HG03135 (cell line): ENCODE measurements around the gene PARD3.
"Not testable (repeated sequence)": the region's sequence is repeated elsewhere in the genome, so short reads cannot be mapped to it uniquely, and the experiment has no call there.

Source experiments
- ATAC-seq: cut with Tn5 transposase; IDR thresholded peaks from one replicate; pipeline ENCODE4 v1.9.1; 2021; ENCODE audit warnings: mild to moderate bottlenecking, moderate library complexity; ENCODE audit not compliant: unreplicated experiment

Gene PARD3

DNA sequence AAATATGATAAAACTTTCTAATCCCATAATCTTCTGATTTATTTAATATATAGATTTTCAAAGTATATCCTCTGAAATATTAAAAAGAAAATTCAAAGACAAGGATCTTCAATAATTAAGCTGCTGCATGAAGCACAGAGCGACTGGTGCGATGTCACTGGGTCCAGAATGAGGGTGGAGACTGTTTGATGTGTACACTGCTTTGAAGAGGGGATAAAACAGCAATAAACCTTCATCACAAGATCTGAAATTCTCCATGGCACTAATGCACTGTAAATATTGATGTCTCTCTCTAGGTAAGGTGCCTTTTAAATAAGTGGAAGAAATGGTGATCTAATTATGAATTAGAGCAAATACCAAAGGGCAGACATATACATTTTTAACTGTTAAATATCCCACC, 337.8 kb downstream of the PARD3 start:
- ATAC-seq: no peak

DNA sequence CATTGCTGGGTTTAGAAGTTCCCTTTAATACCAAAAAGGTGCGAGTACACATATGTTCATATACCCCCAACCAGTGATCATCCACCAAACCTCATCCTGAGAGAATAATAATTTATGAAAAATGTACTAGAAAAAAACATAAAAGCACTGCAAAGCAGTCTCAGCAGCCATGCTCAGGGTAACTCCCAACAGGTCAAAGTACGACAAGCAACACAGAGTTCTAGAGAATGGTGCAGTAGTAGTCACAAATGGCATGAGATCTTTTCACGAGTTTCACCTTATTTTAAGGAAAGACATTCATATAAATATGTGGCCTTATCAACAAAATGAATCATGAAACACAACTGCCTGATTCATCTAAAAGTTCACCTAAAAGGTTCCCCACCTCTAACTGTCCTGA, 338.5 kb downstream of the PARD3 start:
- no peak for ATAC-seq

DNA sequence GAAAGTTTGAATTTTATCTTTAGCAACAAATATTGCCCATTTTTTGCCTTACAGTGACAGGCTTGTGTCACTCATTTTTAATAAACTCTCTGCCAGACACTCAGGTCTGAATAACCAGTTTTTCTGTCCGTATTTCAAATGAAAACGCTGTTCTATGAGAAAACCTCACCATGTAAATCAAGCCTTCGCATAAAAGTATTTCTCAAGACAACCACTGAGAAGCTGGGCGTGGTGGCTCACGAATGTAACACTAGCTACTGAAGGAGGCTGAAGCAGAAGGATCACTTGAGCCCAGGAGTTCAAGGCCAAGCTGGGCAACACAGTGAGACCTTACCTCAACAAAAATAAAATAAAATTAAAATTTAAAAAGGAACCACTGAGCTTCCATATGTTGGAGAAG, 339.3 kb downstream of the PARD3 start:
- ATAC-seq: no peak

GRCh38 chr10:34475274-34475646, 339.8 kb downstream of the PARD3 start:
- ATAC-seq: no peak

- no peak for ATAC-seq
These were observed 340.4 kb downstream of the PARD3 start for GRCh38 chr10:34474555-34475273.

GRCh38 chr10:34474009-34474376, 341.1 kb downstream of the PARD3 start:
- ATAC-seq: no peak

DNA sequence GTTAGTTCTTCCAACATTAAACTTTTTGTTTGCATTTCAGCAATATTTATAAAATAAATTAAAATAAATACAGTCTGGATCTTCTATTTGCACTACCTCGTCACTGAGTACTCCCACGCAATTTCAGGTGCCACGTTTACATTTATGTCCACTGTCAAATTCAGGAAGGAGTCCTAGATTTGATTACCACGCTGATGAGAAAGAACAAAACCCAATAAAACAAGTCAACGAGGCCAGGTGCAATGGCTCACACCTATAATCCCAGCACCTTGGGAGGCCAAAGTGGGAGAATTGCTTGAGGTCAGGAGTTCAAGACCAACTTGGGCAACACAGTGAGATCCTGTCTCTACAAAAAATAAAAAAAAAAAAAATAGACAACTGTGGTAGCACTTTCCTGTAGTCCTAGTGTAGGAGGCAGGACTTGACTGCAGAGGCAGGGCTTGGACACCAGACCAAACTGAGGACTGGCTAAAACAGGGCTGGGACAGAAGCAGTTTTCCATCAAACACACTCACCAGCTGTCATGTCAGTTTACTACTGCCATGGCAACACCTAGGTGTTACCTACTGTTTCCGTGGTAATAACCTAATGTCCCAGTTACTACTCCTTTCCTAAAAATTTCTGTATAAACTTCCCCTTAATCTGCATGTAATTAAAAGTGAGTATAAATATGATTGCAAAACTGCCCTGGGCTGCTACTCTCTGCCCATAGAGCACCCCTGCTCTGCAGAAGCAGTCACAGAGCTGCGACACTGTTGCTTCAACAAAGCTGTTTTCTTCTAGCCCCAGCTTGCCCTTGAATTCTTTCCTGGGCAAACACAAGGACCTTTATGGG, 341.7 kb downstream of the PARD3 start:
- no peak for ATAC-seq

- ATAC-seq: no peak
These were observed 344.8 kb downstream of the PARD3 start for GRCh38 chr10:34470307-34470706.

DNA sequence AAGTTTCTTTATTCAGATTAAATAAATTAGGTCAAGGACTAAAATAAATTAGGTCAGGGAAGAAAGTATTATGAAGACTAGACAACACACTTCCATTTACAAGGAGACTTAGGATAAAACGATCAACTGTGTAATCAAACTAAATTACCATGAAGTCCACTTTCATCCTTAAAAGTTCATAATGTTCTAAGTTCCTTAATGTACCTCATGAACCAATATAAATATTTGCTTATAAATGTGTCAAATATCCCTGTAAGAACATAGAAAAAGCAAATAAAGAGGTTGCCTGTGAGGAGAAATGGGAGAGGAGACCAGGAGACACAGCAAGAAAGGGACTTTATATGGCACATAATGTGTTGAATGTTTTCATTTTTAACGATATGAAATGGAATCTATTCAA, 345.6 kb downstream of the PARD3 start:
- no peak for ATAC-seq

DNA sequence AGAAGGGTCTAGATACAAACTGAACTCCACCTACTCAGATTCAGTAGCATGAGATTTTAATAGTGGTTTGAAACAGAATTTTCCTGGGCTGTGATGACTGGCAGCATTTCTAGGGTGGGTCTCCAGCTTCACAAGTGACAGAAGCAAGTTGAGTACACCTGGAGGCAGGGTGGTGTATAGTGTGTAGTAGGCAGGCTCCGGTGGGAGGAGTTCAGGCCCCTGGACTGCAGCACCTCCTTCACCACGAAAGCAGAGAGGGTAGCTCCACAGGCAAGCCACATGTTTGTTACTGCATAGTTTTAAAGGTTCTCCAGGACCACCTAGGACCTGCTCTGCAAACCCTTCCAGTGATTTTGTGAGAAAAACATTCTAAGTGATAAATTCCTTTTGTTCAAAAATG, 347.2 kb downstream of the PARD3 start:
- ATAC-seq: no peak

GRCh38 chr10:34467364-34467763, 347.7 kb downstream of the PARD3 start:
- ATAC-seq: no peak

GRCh38 chr10:34465678-34466077, 349.4 kb downstream of the PARD3 start:
- no peak for ATAC-seq

GRCh38 chr10:34464591-34464990, 350.5 kb downstream of the PARD3 start:
- ATAC-seq: no peak

DNA sequence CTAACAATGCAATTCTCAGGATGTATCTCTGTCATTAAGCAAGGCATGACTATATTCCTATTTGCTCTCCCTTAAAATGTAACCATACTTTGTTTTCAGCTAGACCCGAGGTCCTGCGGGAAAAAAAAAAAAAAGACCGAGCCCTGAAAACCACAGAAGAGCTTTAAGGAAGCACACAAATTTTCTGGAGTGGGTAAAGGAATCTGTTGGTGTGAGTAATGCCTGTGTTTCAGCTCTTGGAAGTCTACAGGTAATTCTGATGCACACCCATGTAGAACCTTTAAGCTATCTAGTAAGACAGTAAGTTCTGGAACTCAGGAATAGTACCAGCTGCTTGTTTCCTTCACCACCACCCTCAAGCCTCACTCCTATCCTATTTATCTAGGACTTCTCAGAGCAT, 351.1 kb downstream of the PARD3 start:
- no peak for ATAC-seq

GRCh38 chr10:34462993-34463392, 352.1 kb downstream of the PARD3 start:
- no peak for ATAC-seq

- ATAC-seq: no peak
These were observed 353.0 kb downstream of the PARD3 start for GRCh38 chr10:34462056-34462455.

DNA sequence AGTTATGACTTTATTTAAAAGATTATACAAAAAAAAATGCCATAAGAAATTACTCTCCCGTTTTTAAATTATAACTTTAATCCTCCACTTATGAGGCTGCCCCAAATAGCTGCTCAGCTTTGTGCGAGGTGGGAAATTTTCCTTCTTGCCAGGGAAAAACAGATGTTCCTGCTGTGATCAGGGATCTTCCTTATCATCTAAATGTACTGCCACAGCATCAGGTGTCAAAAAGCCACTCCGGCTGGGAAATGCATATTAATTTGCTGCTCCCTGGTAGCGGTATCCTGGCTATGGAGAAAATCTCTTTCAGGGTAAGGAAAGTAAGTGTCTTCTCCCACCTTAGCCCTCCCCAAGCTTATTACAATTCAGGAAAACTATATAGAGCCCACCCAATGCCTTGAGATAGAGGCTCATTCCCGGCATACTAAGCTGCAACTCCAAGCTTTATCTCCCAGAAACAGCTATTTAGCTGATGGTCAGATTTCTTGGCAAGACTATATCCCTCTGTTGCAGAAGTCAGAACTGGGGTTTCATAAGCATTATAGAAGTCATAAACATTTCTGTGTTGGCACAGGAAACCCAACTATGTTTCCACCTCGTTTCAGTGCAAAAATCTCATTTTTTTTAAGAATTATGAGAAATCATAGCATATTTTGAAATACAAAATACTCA, 360.4 kb downstream of the PARD3 start:
- ATAC-seq: no peak

DNA sequence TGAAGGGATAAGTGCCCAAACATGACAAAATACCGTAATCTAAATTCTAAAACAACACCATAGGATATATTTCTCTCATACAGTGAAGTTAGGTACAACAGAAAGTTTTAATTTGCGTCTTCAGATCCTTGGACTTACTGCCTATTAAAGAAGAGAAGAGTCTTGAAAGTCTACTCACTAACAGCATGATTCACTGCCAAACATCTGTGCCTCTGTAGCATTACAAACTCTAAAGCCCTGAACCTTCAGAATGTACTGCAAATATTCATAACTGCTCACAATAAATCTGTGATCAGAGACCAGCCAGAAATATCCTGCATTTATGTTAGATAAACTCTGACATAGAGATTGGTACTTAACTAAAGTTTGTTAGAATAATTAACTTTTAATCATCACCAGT, 365.3 kb downstream of the PARD3 start:
- no peak for ATAC-seq

DNA sequence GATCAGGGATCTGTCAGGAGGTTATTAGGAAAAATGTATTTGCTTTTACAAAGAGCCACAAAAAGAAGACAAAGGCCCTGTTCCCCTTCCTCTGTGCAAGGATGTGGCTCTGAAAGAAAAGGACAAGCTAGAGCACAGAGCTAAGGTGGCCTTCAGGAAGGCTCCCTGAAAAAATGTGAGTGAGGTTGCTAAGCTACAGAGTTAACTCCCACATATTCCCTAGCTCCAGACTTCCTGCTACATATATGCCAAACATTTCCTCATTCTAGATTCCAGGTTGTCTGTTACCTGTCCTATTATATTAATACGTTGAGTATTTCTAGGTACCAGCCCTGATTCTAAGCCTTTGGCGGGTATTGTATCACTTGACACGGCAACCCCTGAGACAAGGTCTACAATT, 369.0 kb downstream of the PARD3 start:
- no peak for ATAC-seq

GRCh38 chr10:34444223-34445183, 370.6 kb downstream of the PARD3 start:
- no peak for ATAC-seq

GRCh38 chr10:34439386-34439785, 375.7 kb downstream of the PARD3 start:
- ATAC-seq: not testable (repeated sequence)
